ENCODE results near the gene ABHD3. TPM values are rescaled to one million over a fixed set of nuclear protein-coding genes. Genes with fewer than 3 reads are reported as not detected.

Gene ABHD3
- total RNA-seq, 2 experiments from 2014 or later = 14.3 to 14.5 TPM

Small RNA genes lying within 50 kb of the gene (microRNA-seq; reads per million reads assigned to microRNA genes)
- not detected for gene MIR320C1 (ENCODE audit: borderline microRNAs expressed, borderline replicate concordance)

Other genes starting within 250 kb of the ABHD3 start
- 10 to 100 TPM; 14.3 to 16.7 TPM for gene ESCO1, start 104.1 kb downstream of the ABHD3 start, total RNA-seq
- 100 to 1,000 TPM; 133 to 144 TPM for gene SNRPD1, start 92.5 kb downstream of the ABHD3 start, total RNA-seq
- 10 to 100 TPM; 22.8 to 26.2 TPM for gene MIB1, start 36.0 kb upstream of the ABHD3 start, total RNA-seq

Data from activated naive CD4-positive, alpha-beta T cell treated with anti-CD3 and anti-CD28 coated beads for 36 hours (primary cell).